ENCODE results near the gene ROR1. TPM values are rescaled to one million over a fixed set of nuclear protein-coding genes. Genes with fewer than 3 reads are reported as not detected.

The ROR1 gene
- total RNA-seq, 1 experiment from 2014 or later = 56.3 TPM

GRCh38 chr1:63936801-63937200 is 163.0 kb downstream of the ROR1 start:
- no peaks in the 10 kb centered on the region for H3K36me3 Mint-ChIP-seq
- POLR2A ChIA-PET = no interaction called here
- no peaks in the 10 kb centered on the region for H3K4me1 Mint-ChIP-seq
- CTCF ChIA-PET = interaction anchor here (1.1 to 4.8 kb wide), 3 partner anchors 14 to 245 kb away, joined by 3 to 23 read pairs (median 4); no protein-coding TSS in a partner anchor
- DNase-seq (ENCODE audit: low spot score) (no peak), ATAC-seq (no peak)
- TF ChIP-seq SMAD4 (CRISPR knock-in tag; IDR thresholded peaks at IDR 0.05) (no peak), STAT6 (CRISPR knock-in tag; conservative IDR thresholded peaks at IDR 0.05; ENCODE audit: low read depth) (no peak), E2F5 (CRISPR knock-in tag; IDR thresholded peaks at IDR 0.05) (no peak), NR1H2 (CRISPR knock-in tag; IDR thresholded peaks at IDR 0.05) (no peak), GRHL2 (CRISPR knock-in tag; IDR thresholded peaks at IDR 0.05; ENCODE audit: insufficient replicate concordance, severe bottlenecking) (no peak), ZNF512 (CRISPR knock-in tag; IDR thresholded peaks at IDR 0.05; ENCODE audit: borderline replicate concordance) (no peak)
- no peaks in the 10 kb centered on the region for H3K9me3 Mint-ChIP-seq
- H3K27me3 Mint-ChIP-seq (ENCODE audit: low read depth) = no peaks in the 10 kb centered on the region
- no peak overlapping the region for H3K4me3 Mint-ChIP-seq
- H3K27ac Mint-ChIP-seq = no peak overlapping the region

DNA sequence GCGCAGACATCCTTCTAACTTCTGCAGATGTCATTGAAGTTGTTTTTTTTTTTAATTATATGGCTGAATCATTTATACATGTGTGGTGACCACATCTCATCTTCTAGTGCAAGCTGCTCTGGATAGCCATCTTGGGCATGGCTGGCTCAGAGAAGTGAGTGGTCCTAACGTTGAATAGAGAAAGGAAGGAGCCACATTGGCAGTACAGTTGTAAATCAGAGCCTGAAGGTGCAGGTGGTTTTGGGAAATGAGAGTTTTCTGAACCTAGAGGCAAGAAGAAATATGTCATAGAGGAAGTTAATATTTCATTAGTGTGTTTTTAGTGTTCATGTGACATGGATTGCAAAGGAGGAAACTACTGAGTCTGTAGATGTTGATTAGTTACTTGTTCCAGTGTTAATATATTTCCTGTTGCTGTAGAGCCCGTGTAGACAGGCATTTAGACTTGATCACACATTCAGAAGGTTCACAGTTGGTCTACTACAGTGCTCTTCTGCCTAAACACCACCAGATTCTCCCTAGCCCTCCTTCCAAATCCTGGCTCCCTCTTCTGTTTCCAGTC is 163.7 kb downstream of the ROR1 start:
- Mint-ChIP-seq H3K4me1 (peaks cover 2% of the 10 kb centered on the region; the same call in 1 of the 2 replicates), H3K36me3 (no peaks in the 10 kb centered on the region), H3K9me3 (no peaks in the 10 kb centered on the region), H3K27me3 (ENCODE audit: low read depth) (no peaks in the 10 kb centered on the region), H3K4me3 (no peak overlapping the region), H3K27ac (no peak overlapping the region)
- DNase-seq (ENCODE audit: low spot score) (no peak), ATAC-seq (no peak)
- CTCF ChIA-PET = interaction anchor here (4.8 kb wide), 1 partner anchor 19 kb away, joined by 23 read pairs; no protein-coding TSS in a partner anchor
- POLR2A ChIA-PET = no interaction called here
- TF ChIP-seq NR1H2 (CRISPR knock-in tag; IDR thresholded peaks at IDR 0.05) (no peak), OVOL2 (CRISPR knock-in tag; IDR thresholded peaks at IDR 0.05; ENCODE audit: borderline replicate concordance) (no peak), ZNF416 (CRISPR knock-in tag; IDR thresholded peaks at IDR 0.05) (no peak), ARID4B (CRISPR knock-in tag; IDR thresholded peaks at IDR 0.05; ENCODE audit: borderline replicate concordance) (no peak), RELA (CRISPR knock-in tag; IDR thresholded peaks at IDR 0.05; ENCODE audit: borderline replicate concordance) (no peak), NFATC4 (CRISPR knock-in tag; IDR thresholded peaks at IDR 0.05) (no peak)
- TF ChIP-seq, protein P1, sequence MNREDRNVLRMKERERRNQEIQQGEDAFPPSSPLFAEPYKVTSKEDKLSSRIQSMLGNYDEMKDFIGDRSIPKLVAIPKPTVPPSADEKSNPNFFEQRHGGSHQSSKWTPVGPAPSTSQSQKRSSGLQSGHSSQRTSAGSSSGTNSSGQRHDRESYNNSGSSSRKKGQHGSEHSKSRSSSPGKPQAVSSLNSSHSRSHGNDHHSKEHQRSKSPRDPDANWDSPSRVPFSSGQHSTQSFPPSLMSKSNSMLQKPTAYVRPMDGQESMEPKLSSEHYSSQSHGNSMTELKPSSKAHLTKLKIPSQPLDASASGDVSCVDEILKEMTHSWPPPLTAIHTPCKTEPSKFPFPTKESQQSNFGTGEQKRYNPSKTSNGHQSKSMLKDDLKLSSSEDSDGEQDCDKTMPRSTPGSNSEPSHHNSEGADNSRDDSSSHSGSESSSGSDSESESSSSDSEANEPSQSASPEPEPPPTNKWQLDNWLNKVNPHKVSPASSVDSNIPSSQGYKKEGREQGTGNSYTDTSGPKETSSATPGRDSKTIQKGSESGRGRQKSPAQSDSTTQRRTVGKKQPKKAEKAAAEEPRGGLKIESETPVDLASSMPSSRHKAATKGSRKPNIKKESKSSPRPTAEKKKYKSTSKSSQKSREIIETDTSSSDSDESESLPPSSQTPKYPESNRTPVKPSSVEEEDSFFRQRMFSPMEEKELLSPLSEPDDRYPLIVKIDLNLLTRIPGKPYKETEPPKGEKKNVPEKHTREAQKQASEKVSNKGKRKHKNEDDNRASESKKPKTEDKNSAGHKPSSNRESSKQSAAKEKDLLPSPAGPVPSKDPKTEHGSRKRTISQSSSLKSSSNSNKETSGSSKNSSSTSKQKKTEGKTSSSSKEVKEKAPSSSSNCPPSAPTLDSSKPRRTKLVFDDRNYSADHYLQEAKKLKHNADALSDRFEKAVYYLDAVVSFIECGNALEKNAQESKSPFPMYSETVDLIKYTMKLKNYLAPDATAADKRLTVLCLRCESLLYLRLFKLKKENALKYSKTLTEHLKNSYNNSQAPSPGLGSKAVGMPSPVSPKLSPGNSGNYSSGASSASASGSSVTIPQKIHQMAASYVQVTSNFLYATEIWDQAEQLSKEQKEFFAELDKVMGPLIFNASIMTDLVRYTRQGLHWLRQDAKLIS (CRISPR knock-in tag; IDR thresholded peaks at IDR 0.05; ENCODE audit: borderline replicate concordance) = no peak
- TF ChIP-seq, protein P2, sequence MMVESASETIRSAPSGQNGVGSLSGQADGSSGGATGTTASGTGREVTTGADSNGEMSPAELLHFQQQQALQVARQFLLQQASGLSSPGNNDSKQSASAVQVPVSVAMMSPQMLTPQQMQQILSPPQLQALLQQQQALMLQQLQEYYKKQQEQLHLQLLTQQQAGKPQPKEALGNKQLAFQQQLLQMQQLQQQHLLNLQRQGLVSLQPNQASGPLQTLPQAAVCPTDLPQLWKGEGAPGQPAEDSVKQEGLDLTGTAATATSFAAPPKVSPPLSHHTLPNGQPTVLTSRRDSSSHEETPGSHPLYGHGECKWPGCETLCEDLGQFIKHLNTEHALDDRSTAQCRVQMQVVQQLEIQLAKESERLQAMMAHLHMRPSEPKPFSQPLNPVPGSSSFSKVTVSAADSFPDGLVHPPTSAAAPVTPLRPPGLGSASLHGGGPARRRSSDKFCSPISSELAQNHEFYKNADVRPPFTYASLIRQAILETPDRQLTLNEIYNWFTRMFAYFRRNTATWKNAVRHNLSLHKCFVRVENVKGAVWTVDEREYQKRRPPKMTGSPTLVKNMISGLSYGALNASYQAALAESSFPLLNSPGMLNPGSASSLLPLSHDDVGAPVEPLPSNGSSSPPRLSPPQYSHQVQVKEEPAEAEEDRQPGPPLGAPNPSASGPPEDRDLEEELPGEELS (CRISPR knock-in tag; IDR thresholded peaks at IDR 0.05) = no peak
- TF ChIP-seq, protein P3, sequence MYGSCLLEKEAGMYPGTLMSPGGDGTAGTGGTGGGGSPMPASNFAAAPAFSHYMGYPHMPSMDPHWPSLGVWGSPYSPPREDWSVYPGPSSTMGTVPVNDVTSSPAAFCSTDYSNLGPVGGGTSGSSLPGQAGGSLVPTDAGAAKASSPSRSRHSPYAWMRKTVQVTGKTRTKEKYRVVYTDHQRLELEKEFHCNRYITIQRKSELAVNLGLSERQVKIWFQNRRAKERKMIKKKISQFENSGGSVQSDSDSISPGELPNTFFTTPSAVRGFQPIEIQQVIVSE (CRISPR knock-in tag; IDR thresholded peaks at IDR 0.05; ENCODE audit: borderline replicate concordance) = no peak
